AG04450 (cell line): ENCODE measurements around the gene CLNK. TPM values are rescaled to one million over a fixed set of nuclear protein-coding genes. Genes with fewer than 3 reads are reported as not detected.
"Not testable (repeated sequence)": the region's sequence is repeated elsewhere in the genome, so short reads cannot be mapped to it uniquely, and the experiment has no call there.

Experiments used
- CTCF ChIA-PET: fragments of 300-600, 350-600 bp; formaldehyde crosslinking; extraction: SDS; loops from one replicate; lab custom pipeline; 2022; ENCODE audit warnings: antibody characterized with exemption, inconsistent platforms; lab: Charles Lee
- POLR2A ChIA-PET: fragments of 350-600 bp; formaldehyde crosslinking; extraction: SDS; loops from one replicate; lab custom pipeline; 2021; ENCODE audit warnings: antibody characterized with exemption, inconsistent platforms; lab: Yijun Ruan, JAX
- DNase-seq: peaks from one replicate; pipeline ENCODE4 v3.0.0-alpha.2; 2011; ENCODE audit warnings: low read depth, low spot score
- H3K27ac ChIP-seq: one replicate; pipeline ENCODE4 v1.5.1; 2012; ENCODE audit warnings: low read depth, low read length, control low read depth
- H3K27me3 ChIP-seq: one replicate; pipeline ENCODE4 v1.6.0; 2012; ENCODE audit warnings: low read length; ENCODE audit not compliant: control insufficient read depth, insufficient read depth
- H3K4me3 ChIP-seq: 2 replicates; pipeline ENCODE4 v1.5.1; 2011; ENCODE audit warnings: mild to moderate bottlenecking, low read depth, low read length, control low read depth
- H3K9me3 ChIP-seq: 2 replicates; pipeline ENCODE4 v1.5.1; 2012; ENCODE audit warnings: low read length; ENCODE audit not compliant: control insufficient read depth, insufficient read depth
- polyA plus RNA-seq: library from polyadenylated mRNA; depleted of rRNA; stranded (reverse); fragments of >200 nt; gene quantifications from 2 replicates; pipeline ENCODE4 v1.2.3, GENCODE V29; 2011
- TF ChIP-seq, protein P1 (sequence below): IDR thresholded peaks from 2 replicates; pipeline ENCODE4 v1.5.1; 2011; ENCODE audit warnings: low read depth, low read length, control low read depth, inconsistent platforms

The CLNK gene
- polyA plus RNA-seq, 1 experiment, result not detected

DNA sequence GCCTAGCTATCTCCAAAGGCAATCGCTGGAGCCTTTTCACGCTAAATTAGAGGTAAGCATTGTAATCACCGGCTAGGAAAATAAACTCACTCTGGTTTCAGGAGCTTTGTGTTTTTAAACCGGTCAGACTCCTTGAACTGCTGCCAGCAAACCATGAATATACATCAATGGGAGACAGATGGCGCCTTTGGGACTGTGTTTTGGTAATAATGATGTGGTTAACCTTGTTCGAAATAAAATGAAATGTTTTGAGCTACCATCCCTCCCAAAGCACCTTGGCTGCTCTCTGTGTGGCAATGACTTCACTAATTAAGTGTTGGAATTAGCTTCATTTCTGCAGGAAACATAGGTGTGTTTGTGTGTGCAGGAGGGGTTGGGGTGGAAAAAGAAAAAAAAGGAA is 65.3 kb downstream of the CLNK start:
- ChIA-PET CTCF (interaction anchor here (0.8 to 1.1 kb wide), 2 partner anchors 13 kb away, joined by 3 read pairs; no protein-coding TSS in a partner anchor), POLR2A (no interaction called here)
- Histone ChIP-seq H3K27me3 (no peaks in the 10 kb centered on the region), H3K27ac (no peak overlapping the region), H3K9me3 (no peaks in the 10 kb centered on the region; the same call in 1 of the 2 replicates), H3K4me3 (no peak overlapping the region)
- TF ChIP-seq, protein P1, sequence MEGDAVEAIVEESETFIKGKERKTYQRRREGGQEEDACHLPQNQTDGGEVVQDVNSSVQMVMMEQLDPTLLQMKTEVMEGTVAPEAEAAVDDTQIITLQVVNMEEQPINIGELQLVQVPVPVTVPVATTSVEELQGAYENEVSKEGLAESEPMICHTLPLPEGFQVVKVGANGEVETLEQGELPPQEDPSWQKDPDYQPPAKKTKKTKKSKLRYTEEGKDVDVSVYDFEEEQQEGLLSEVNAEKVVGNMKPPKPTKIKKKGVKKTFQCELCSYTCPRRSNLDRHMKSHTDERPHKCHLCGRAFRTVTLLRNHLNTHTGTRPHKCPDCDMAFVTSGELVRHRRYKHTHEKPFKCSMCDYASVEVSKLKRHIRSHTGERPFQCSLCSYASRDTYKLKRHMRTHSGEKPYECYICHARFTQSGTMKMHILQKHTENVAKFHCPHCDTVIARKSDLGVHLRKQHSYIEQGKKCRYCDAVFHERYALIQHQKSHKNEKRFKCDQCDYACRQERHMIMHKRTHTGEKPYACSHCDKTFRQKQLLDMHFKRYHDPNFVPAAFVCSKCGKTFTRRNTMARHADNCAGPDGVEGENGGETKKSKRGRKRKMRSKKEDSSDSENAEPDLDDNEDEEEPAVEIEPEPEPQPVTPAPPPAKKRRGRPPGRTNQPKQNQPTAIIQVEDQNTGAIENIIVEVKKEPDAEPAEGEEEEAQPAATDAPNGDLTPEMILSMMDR, result no peak
- DNase-seq, result no peak

DNA sequence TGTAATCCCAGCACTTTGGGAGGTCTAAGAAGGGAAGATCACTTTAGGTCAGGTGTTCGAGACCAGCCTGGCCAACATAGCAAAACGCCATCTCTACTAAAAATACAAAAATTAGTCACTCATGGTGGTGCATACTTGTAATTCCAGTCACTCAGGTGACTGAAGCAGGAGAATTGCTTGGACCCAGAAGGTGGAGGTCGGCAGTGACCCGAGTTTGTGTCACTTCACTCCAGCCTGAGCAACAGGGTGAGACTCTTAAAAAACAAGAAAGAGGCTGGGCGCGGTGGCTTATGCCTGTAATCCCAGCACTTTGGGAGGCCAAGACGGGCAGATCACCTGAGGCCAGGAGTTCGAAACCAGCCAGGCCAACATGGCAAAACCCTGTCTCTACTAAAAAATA is 69.6 kb downstream of the CLNK start:
- DNase-seq, H3K9me3 ChIP-seq, CTCF ChIA-PET, H3K4me3 ChIP-seq, H3K27me3 ChIP-seq, H3K27ac ChIP-seq, POLR2A ChIA-PET: not testable (repeated sequence)

GRCh38 chr4:10613926-10614478 is 70.6 kb downstream of the CLNK start:
- Histone ChIP-seq H3K9me3 (no peaks in the 10 kb centered on the region), H3K4me3 (no peak overlapping the region), H3K27ac (no peak overlapping the region), H3K27me3 (no peaks in the 10 kb centered on the region)
- CTCF ChIA-PET, result no interaction called here
- TF ChIP-seq, protein P1, result no peak
- POLR2A ChIA-PET, result no interaction called here
- DNase-seq, result no peak

- no peak overlapping the region for H3K4me3 ChIP-seq
- no peaks in the 10 kb centered on the region for H3K9me3 ChIP-seq
- H3K27me3 ChIP-seq, result no peaks in the 10 kb centered on the region
- CTCF ChIA-PET, result interaction anchor here (1.1 kb wide), 1 partner anchor 57 kb away, joined by 3 read pairs; no protein-coding TSS in a partner anchor
- POLR2A ChIA-PET, result no interaction called here
- H3K27ac ChIP-seq, result no peak overlapping the region
- DNase-seq, result no peak
- TF ChIP-seq, protein P1, result no peak
These were observed 72.1 kb downstream of the CLNK start for GRCh38 chr4:10612476-10612875.

- ChIA-PET POLR2A (no interaction called here), CTCF (no interaction called here)
- Histone ChIP-seq H3K27ac (peak overlapping the region; percentile 78), H3K9me3 (no peaks in the 10 kb centered on the region), H3K4me3 (no peak overlapping the region), H3K27me3 (no peaks in the 10 kb centered on the region)
- TF ChIP-seq, protein P1, result no peak
- peak; percentile 76 for DNase-seq
These were observed 72.9 kb downstream of the CLNK start for GRCh38 chr4:10611673-10612072.
